ENCODE data around the gene ZBTB20. TPM values are rescaled to one million over a fixed set of nuclear protein-coding genes. Genes with fewer than 3 reads are reported as not detected.

Gene ZBTB20
- total RNA-seq, 6 experiments from 2014 or later, result 8.0 to 14.1 (median 10.4) TPM

- no peak overlapping the region for H3K4me3 Mint-ChIP-seq
- no peaks in the 10 kb centered on the region; the same call in 1 of the 2 replicates for H3K27me3 Mint-ChIP-seq (ENCODE audit: insufficient read depth)
- H3K9me3 Mint-ChIP-seq, result no peaks in the 10 kb centered on the region
- DNase-seq, result no peak
- no peak overlapping the region for H3K27ac Mint-ChIP-seq
- H3K4me1 Mint-ChIP-seq (ENCODE audit: low read depth), result no peaks in the 10 kb centered on the region
- H3K36me3 Mint-ChIP-seq (ENCODE audit: low read depth), result no peaks in the 10 kb centered on the region
- TF ChIP-seq, protein P1, sequence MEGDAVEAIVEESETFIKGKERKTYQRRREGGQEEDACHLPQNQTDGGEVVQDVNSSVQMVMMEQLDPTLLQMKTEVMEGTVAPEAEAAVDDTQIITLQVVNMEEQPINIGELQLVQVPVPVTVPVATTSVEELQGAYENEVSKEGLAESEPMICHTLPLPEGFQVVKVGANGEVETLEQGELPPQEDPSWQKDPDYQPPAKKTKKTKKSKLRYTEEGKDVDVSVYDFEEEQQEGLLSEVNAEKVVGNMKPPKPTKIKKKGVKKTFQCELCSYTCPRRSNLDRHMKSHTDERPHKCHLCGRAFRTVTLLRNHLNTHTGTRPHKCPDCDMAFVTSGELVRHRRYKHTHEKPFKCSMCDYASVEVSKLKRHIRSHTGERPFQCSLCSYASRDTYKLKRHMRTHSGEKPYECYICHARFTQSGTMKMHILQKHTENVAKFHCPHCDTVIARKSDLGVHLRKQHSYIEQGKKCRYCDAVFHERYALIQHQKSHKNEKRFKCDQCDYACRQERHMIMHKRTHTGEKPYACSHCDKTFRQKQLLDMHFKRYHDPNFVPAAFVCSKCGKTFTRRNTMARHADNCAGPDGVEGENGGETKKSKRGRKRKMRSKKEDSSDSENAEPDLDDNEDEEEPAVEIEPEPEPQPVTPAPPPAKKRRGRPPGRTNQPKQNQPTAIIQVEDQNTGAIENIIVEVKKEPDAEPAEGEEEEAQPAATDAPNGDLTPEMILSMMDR (IDR thresholded peaks at IDR 0.05), result no peak
Measured at GRCh38 chr3:114941626-114942309, 205.3 kb downstream of the ZBTB20 start.

DNA sequence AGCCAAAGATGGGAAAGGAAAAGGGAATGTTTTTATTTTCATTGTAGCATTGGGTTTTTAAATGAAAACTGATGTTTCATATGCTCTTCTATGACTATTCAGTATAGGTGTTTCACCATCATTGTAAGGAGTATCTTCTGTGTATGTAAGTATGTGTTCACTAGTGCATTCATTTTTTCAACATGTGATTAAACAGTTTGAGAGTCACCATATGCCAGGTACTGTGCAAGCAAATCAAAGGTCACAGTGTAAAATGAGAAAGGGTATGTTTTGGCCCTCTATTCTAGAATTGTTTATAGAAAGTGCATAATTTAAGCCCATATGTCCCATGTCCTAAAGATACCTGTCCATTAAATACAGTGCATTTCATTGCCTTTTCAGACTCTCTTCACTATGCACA is 207.2 kb downstream of the ZBTB20 start:
- Mint-ChIP-seq H3K36me3 (ENCODE audit: low read depth) (no peaks in the 10 kb centered on the region), H3K27ac (no peak overlapping the region)

DNA sequence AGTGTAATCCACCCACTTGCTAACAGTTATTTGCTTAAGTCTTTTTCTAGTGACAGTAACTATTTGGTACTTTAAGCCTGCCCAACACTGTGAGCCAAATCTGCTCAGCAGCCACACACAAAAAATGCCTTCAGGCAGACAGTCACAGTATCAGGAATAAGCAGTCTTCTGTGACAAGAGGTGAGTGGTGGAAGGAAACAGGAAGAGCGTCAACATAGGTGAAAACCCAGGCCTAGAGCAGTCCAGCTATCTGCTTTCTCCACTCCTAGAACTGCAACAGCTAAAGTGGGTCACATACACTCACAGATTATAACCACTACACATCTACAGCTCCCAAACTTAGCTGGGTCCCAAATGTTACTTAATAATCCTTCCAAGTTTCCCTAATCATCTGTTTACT is 213.7 kb downstream of the ZBTB20 start:
- Mint-ChIP-seq H3K4me3 (no peak overlapping the region), H3K9me3 (no peaks in the 10 kb centered on the region), H3K27me3 (ENCODE audit: insufficient read depth) (no peaks in the 10 kb centered on the region; the same call in 1 of the 2 replicates), H3K27ac (no peak overlapping the region), H3K36me3 (ENCODE audit: low read depth) (no peaks in the 10 kb centered on the region), H3K4me1 (ENCODE audit: low read depth) (peaks cover 6% of the 10 kb centered on the region; the same call in 1 of the 2 replicates)
- TF ChIP-seq, protein P1 (IDR thresholded peaks at IDR 0.05), result no peak
- DNase-seq, result no peak

More for the DNA sequence above, 207.2 kb downstream of the ZBTB20 start:
- TF ChIP-seq, protein P1 (IDR thresholded peaks at IDR 0.05), result no peak
- Mint-ChIP-seq H3K9me3 (no peaks in the 10 kb centered on the region), H3K4me1 (ENCODE audit: low read depth) (no peaks in the 10 kb centered on the region), H3K27me3 (ENCODE audit: insufficient read depth) (no peaks in the 10 kb centered on the region; the same call in 1 of the 2 replicates), H3K4me3 (no peak overlapping the region)
- no peak for DNase-seq

DNA sequence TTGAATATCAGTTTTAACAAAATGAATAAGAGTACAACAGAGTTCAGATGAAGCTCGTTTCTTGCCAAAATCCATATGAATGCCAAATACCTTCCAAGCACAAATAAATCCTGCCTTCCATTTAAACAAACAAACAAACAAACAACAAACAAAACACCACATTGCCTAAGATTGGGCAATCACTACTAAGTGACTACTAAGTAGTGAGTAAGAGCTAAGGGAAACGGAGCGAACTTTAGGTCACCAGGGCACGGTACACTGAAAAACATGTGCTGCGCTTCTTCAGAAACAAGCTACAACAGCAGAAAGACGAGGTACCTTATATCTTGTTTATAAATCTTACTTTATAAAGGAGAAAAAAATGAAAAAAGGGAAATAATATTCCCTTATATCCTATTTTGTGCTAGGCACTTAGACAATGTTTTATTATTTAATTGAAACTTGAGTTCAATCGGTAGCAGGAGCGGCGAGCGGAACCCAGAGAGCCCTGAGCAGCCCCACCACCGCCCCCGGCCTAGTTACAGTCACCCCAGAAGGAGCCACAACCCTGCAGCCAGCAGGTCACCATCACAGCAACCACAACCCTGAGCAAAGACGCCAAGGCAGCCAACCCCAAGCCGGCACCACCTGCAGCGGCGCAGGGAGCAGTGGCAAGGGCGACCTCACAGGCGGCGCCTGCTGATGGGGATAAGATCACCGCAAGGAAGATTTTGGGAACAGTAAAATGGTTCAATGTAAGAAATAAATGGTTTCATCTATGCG is 216.9 kb downstream of the ZBTB20 start:
- H3K27me3 Mint-ChIP-seq (ENCODE audit: insufficient read depth), result no peaks in the 10 kb centered on the region; the same call in 1 of the 2 replicates
- no peak overlapping the region for H3K27ac Mint-ChIP-seq
- no peak overlapping the region for H3K4me3 Mint-ChIP-seq
- TF ChIP-seq, protein P1 (IDR thresholded peaks at IDR 0.05), result no peak
- no peaks in the 10 kb centered on the region for H3K36me3 Mint-ChIP-seq (ENCODE audit: low read depth)
- peaks cover 6% of the 10 kb centered on the region; the same call in 1 of the 2 replicates for H3K4me1 Mint-ChIP-seq (ENCODE audit: low read depth)
- no peak for DNase-seq
- no peaks in the 10 kb centered on the region for H3K9me3 Mint-ChIP-seq

GRCh38 chr3:114928989-114929640 is 218.0 kb downstream of the ZBTB20 start:
- no peak for DNase-seq
- H3K4me1 Mint-ChIP-seq (ENCODE audit: low read depth), result peaks cover 6% of the 10 kb centered on the region; the same call in 1 of the 2 replicates
- no peaks in the 10 kb centered on the region for H3K36me3 Mint-ChIP-seq (ENCODE audit: low read depth)
- H3K27ac Mint-ChIP-seq, result no peak overlapping the region
- no peaks in the 10 kb centered on the region; the same call in 1 of the 2 replicates for H3K27me3 Mint-ChIP-seq (ENCODE audit: insufficient read depth)
- TF ChIP-seq, protein P1 (IDR thresholded peaks at IDR 0.05), result no peak
- no peak overlapping the region for H3K4me3 Mint-ChIP-seq
- no peaks in the 10 kb centered on the region for H3K9me3 Mint-ChIP-seq

All from HFFc6 (cell line).